ENCODE results near the gene SUSD6.
A peak's percentile ranks its signal among the peaks of the same experiment; 100 is the strongest.

The SUSD6 gene

DNA sequence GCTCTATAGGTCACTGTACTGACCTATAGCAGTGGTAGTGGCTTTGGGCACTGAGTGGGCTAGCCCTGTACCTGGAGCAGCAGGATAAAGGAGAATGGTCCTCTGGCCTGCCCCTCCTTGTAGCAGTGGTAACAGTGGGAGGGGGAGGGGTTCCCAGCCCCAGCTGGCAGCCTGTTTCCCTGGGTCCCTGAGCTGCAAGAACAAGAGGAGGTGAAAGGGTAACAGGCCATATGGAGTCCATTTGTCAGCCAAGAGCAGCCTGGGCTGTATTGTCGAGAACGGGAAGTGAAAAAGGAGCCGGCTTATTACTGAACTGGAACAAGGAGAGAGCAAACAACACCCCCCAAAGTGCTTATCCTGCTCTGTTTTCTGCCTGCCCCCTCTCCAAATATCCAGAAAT lies 81.7 kb downstream of the SUSD6 start:
- H4K20me1 ChIP-seq (ENCODE audit: insufficient read depth, low read length): no peaks in the 10 kb centered on the region
- H3F3A ChIP-seq (ENCODE audit: insufficient read depth, low read length): peaks cover 28% of the 10 kb centered on the region
- H3K4me2 ChIP-seq (ENCODE audit: low read depth, low read length): peak overlapping the region; percentile 32; the same call in 1 of the 2 replicates
- DNase-seq: peak; percentile 12
- peaks cover 44% of the 10 kb centered on the region for H3K4me1 ChIP-seq (ENCODE audit: low read length)
- no peak overlapping the region for H3K9ac ChIP-seq (ENCODE audit: low read length)
- H3K9me3 ChIP-seq (replicated peaks; ENCODE audit: insufficient read depth, low read length): no peaks in the 10 kb centered on the region
- peak overlapping the region; percentile 70; the same call in 1 of the 2 replicates for H3K27ac ChIP-seq (ENCODE audit: low read length)
- H3K27me3 ChIP-seq (replicated peaks; ENCODE audit: insufficient read depth, low read length): no peaks in the 10 kb centered on the region
- no peak for TF ChIP-seq EZH2phosphoT487 (IDR thresholded peaks at IDR 0.05; ENCODE audit: low read length)
- TF ChIP-seq, protein P1, sequence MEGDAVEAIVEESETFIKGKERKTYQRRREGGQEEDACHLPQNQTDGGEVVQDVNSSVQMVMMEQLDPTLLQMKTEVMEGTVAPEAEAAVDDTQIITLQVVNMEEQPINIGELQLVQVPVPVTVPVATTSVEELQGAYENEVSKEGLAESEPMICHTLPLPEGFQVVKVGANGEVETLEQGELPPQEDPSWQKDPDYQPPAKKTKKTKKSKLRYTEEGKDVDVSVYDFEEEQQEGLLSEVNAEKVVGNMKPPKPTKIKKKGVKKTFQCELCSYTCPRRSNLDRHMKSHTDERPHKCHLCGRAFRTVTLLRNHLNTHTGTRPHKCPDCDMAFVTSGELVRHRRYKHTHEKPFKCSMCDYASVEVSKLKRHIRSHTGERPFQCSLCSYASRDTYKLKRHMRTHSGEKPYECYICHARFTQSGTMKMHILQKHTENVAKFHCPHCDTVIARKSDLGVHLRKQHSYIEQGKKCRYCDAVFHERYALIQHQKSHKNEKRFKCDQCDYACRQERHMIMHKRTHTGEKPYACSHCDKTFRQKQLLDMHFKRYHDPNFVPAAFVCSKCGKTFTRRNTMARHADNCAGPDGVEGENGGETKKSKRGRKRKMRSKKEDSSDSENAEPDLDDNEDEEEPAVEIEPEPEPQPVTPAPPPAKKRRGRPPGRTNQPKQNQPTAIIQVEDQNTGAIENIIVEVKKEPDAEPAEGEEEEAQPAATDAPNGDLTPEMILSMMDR (IDR thresholded peaks at IDR 0.05; ENCODE audit: low read length): no peak
- no peak for TF ChIP-seq EZH2 (optimal IDR thresholded peaks at IDR 0.05; ENCODE audit: low read depth, low read length)
- H3K4me3 ChIP-seq (ENCODE audit: low read length): no peak overlapping the region
- H2AFZ ChIP-seq (ENCODE audit: low read length): no peak overlapping the region
- peaks cover 62% of the 10 kb centered on the region for H3K79me2 ChIP-seq (ENCODE audit: low read length)
- no peaks in the 10 kb centered on the region for H3K9me2 ChIP-seq (replicated peaks; ENCODE audit: insufficient read depth, low read length)
- no peaks in the 10 kb centered on the region for H3K36me3 ChIP-seq (replicated peaks; ENCODE audit: insufficient read depth, low read length)

DNA sequence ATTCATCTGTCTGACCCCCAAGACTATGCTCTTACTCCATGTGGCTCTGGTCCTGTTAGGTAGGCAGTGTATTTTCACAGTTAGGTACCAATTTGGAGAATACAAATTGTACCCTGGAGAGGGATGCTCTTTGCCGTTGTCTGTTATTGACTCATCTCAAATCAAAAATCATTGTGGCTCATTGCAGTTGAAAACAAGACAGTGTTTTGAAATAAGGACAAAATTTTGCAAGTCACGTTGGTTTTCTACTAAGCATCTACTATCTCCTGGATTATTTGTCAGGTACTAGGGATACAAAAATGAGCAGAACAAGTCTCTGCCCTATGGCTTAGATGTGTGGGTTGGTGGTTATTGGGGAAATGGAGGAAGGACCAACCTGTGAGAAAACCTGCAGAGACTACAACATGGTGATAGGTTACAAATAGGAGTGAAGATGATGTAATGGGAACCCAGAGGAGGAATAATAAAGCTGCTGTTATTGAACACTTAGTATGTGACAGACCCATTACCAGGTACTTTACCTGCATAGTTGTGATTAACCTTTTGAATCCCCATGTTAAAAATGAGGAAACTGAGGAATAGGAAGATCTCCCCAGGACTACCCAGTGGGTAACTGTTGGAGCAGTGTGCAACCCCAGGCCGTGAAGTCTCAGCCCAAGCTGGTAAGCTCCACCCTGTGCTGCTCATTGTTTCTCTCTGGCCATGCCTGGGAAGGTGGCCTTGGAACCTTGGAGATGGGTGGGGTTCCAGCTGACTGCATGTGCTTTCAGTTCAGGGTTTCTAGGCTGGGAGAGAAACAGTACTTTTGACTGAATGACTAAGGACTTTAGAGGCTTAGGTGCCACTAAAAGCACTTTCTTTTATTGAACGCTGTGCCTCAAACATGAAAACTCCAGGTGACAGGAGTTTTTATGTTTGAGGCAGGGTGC lies 82.7 kb downstream of the SUSD6 start:
- peak overlapping the region; percentile 6; the same call in 1 of the 2 replicates for H3K9ac ChIP-seq (ENCODE audit: low read length)
- no peaks in the 10 kb centered on the region for H3K9me3 ChIP-seq (replicated peaks; ENCODE audit: insufficient read depth, low read length)
- H3K27me3 ChIP-seq (replicated peaks; ENCODE audit: insufficient read depth, low read length): no peaks in the 10 kb centered on the region
- peak overlapping the region; percentile 60; the same call in 1 of the 2 replicates for H3K4me2 ChIP-seq (ENCODE audit: low read depth, low read length)
- peak; percentile 42 for DNase-seq
- H3K4me3 ChIP-seq (ENCODE audit: low read length): no peak overlapping the region
- H3K27ac ChIP-seq (ENCODE audit: low read length): peak overlapping the region; percentile 70
- no peaks in the 10 kb centered on the region for H4K20me1 ChIP-seq (ENCODE audit: insufficient read depth, low read length)
- H3K36me3 ChIP-seq (replicated peaks; ENCODE audit: insufficient read depth, low read length): no peaks in the 10 kb centered on the region
- peaks cover 28% of the 10 kb centered on the region for H3F3A ChIP-seq (ENCODE audit: insufficient read depth, low read length)
- no peak overlapping the region for H2AFZ ChIP-seq (ENCODE audit: low read length)
- peaks cover 70% of the 10 kb centered on the region for H3K79me2 ChIP-seq (ENCODE audit: low read length)
- H3K4me1 ChIP-seq (ENCODE audit: low read length): peaks cover 44% of the 10 kb centered on the region
- H3K9me2 ChIP-seq (replicated peaks; ENCODE audit: insufficient read depth, low read length): no peaks in the 10 kb centered on the region
- TF ChIP-seq, protein P1 (IDR thresholded peaks at IDR 0.05; ENCODE audit: low read length): no peak
- TF ChIP-seq EZH2 (optimal IDR thresholded peaks at IDR 0.05; ENCODE audit: low read depth, low read length) (no peak), EZH2phosphoT487 (IDR thresholded peaks at IDR 0.05; ENCODE audit: low read length) (no peak)

DNA sequence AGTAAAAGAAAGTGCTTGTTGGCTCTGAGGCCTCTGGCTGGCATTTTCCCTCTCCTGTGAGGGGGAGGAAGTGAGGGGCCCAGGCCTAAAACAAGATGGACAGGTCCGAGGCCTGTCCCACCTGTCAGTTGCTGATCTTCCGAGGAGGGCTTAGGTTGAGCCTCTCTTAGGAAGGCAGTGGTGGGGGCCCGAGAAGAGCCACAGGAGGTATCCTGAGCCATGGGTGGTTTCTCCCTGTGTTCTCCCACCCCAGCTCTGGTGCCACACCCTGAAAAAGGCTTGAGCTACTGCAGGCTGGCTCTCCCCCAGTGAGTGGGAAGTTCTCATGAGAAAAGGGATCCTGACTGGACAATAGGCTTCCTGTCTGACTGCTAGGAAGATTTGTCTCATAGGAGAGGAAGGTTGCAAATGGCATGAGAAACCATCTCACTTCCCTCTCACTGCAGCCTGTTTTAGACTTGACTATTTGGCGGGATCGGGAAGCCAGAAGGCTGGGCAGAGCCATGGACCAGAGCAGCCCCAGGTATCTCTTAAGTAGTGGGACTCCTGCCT lies 83.4 kb downstream of the SUSD6 start:
- Histone ChIP-seq H3K9me3 (replicated peaks; ENCODE audit: insufficient read depth, low read length) (no peaks in the 10 kb centered on the region), H2AFZ (ENCODE audit: low read length) (no peak overlapping the region), H3F3A (ENCODE audit: insufficient read depth, low read length) (peaks cover 28% of the 10 kb centered on the region), H3K9me2 (replicated peaks; ENCODE audit: insufficient read depth, low read length) (no peaks in the 10 kb centered on the region), H3K27me3 (replicated peaks; ENCODE audit: insufficient read depth, low read length) (no peaks in the 10 kb centered on the region), H4K20me1 (ENCODE audit: insufficient read depth, low read length) (no peaks in the 10 kb centered on the region), H3K36me3 (replicated peaks; ENCODE audit: insufficient read depth, low read length) (no peaks in the 10 kb centered on the region), H3K4me2 (ENCODE audit: low read depth, low read length) (peak overlapping the region; percentile 60), H3K4me1 (ENCODE audit: low read length) (peaks cover 44% of the 10 kb centered on the region), H3K27ac (ENCODE audit: low read length) (peak overlapping the region; percentile 70; the same call in 1 of the 2 replicates), H3K9ac (ENCODE audit: low read length) (peak overlapping the region; percentile 6; the same call in 1 of the 2 replicates), H3K79me2 (ENCODE audit: low read length) (peaks cover 67% of the 10 kb centered on the region), H3K4me3 (ENCODE audit: low read length) (no peak overlapping the region)
- no peak for DNase-seq
- TF ChIP-seq, protein P1 (IDR thresholded peaks at IDR 0.05; ENCODE audit: low read length): no peak
- no peak for TF ChIP-seq EZH2 (optimal IDR thresholded peaks at IDR 0.05; ENCODE audit: low read depth, low read length)
- no peak for TF ChIP-seq EZH2phosphoT487 (IDR thresholded peaks at IDR 0.05; ENCODE audit: low read length)

Measured in MM.1S (cell line).